Activated naive CD4-positive, alpha-beta T cell (primary cell): ENCODE measurements around the gene GTF2F1.
"Not testable (repeated sequence)": the region's sequence is repeated elsewhere in the genome, so short reads cannot be mapped to it uniquely, and the experiment has no call there.

ENCODE experiments used
- DNase-seq, 4 experiments: peaks; one replicate each; lab custom pipeline; 2025; lab: John Stamatoyannopoulos, UW

Gene GTF2F1

DNA sequence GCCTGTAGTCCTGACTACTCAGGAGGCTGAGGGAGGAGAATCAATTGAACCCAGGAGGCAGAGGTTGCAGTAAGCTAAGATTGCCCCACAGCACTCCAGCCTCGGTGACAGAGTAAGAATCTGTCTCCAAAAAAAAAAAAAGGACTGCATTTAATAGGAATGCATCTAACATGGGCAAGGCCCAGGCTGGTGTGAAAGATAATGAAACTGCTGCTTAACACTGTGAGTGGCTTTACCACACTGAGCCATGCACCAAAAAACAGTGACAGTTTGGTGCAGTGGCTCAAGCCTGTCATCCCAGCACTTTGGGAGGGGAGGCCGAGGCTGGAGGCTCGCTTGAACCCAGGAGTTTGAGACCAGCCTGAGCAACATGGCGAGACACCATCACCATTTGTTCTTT is 8.6 kb downstream of the GTF2F1 start:
- DNase-seq: no peak

- no peak for DNase-seq
These were observed 9.8 kb downstream of the GTF2F1 start for GRCh38 chr19:6383188-6383587.

- no peak for DNase-seq
These were observed 11.8 kb downstream of the GTF2F1 start for GRCh38 chr19:6381030-6381750.

- no peak for DNase-seq
These were observed 13.2 kb downstream of the GTF2F1 start for GRCh38 chr19:6379744-6380143.

DNA sequence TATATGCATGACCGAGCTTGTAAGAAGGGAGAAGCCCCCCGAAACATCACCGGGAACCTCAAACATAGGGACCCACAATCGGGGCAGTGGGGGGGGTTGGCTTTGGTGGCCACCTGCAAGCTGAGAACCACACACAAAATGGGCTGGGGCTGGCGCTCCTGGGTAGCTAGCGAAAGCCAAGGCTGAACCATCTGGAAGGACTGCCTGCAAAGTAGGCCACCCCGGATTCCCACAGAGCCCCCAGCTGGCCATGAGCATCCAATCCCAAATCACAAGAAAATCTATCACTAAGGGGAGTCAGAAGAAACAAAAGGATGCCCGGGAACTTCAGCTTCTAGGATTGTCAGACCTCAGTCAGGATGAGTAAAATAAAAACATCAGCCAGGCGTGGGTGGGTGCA is 14.5 kb downstream of the GTF2F1 start:
- no peak for DNase-seq

GRCh38 chr19:6378041-6378440 is 14.9 kb downstream of the GTF2F1 start:
- no peak for DNase-seq

DNA sequence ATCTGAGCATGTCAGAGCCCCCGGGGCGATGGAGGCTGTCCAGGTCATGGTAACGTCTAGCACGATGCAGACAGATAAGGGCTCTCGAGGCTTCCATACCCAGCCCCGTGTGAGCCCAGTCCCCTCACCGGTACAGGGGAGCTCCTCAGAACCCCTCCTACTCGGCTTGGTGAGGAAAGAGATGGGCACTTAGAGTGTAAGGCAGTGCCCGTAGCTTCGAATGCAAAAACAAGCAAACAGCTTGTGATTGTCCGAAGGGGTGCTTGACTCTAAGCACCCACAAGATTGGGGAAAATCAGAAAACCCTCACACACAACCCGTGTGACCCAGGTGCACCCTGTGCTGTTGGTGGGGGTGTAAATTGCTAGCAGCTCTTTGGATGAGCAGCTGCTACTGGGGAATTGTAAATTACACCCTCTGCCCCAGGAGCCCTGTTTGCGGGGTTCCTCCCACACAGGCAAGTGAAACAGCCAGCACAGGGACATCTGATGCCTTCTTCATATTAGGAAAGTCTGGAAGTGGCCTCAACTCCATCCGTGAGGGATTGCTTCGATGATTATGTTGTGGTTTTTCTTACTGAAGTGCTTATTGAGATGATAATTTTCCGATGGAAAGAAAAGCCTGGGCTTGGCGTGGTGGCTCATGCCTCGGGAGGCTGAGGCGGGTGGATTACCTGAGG is 16.3 kb downstream of the GTF2F1 start:
- DNase-seq: no peak

- DNase-seq: no peak
These were observed 17.5 kb downstream of the GTF2F1 start, which contains the start of gene PSPN for GRCh38 chr19:6375411-6376010. PSPN (minus strand) TSS chr19:6375933; CDS start chr19:6375849, 84 bp downstream.

DNA sequence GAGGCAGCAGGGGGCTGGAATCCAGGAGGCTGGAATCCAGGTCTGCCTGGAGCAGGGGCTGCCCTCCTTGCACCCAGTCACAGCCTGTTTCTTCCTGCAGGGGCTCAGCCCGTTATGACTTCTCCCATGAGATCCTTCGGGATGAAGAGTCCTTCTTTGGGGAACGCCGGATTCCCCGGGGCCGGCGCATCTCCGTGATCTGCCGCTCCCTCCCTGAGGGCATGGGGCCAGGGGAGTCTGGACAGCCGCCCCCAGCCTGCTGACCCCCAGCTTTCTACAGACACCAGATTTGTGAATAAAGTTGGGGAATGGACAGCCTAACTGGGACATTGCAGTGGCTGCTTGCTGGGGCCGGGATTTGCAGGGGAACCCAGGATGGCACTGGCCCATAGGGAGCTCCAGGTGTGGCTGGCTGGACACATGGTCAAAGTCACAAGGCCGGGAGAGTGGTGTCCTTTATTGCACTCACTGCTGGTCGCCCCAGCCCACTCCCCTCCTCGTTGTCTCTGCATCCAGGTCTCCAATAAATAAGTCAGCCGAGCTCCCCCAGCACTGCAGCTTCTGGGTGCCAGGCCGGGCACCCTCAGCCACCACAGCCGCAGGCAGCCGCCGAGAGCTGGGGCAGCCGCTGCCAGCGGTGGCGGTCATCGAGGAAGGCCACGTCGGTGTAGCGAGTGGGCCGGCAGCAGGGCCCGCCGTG is 18.1 kb downstream of the GTF2F1 start:
- DNase-seq: no peak

DNA sequence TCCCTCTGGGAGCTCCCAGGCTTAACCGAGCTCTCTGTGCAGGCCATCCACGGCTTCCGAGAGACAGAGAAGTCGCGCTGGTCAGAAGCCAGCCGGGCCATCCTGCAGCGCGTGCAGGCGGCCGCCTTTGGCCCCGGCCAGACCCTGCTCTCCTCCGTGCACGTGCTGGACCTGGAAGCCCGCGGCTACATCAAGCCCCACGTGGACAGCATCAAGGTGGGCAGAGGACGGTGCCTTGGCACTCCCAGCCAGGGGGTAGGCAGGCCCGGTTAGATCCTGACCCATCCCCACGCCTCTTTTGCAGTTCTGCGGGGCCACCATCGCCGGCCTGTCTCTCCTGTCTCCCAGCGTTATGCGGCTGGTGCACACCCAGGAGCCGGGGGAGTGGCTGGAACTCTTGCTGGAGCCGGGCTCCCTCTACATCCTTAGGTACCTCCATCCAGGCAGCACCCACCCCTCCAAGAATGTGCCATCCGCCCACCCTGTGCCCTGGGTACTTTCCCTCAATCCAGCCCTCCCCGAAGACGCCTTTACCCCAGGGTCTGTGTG is 18.7 kb downstream of the GTF2F1 start:
- no peak for DNase-seq

GRCh38 chr19:6373813-6374108 is 19.2 kb downstream of the GTF2F1 start:
- DNase-seq: no peak

DNA sequence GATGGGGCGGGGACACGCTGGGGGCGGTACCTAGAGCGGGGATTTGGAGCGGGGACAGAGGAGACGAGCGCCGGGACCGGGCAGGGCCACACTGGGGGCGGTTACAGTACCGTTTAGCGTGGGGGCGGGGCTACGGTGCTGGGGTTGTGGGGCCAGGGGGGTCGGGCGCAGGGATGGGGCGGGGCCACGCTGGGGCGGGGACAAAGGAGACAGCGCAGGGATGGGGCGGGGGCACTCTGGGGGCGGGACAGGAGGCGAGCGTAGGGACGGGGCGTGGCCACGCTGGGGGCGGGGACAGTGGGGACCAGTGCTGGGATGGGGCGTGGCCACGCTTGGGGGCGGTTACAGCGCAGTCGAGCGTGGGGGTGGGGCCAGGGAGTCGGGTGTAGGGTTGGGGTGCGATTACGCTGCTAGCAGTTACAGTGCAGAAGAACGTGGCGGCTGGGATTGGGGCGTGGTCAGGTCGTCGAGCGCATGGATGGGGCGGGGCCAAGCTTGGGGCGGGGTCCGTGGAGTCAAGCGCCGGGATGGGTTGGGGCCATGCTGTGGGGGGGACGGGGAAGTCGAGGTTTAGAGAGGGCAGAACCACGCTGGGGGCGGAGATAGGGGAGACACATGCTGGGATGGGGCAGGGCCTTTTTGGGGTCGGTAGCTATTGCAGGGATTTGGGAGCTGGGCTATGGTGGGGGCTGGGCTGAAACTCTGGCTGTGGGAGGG is 19.7 kb downstream of the GTF2F1 start:
- peak; percentile 95 to 99 (median 98) for DNase-seq

DNA sequence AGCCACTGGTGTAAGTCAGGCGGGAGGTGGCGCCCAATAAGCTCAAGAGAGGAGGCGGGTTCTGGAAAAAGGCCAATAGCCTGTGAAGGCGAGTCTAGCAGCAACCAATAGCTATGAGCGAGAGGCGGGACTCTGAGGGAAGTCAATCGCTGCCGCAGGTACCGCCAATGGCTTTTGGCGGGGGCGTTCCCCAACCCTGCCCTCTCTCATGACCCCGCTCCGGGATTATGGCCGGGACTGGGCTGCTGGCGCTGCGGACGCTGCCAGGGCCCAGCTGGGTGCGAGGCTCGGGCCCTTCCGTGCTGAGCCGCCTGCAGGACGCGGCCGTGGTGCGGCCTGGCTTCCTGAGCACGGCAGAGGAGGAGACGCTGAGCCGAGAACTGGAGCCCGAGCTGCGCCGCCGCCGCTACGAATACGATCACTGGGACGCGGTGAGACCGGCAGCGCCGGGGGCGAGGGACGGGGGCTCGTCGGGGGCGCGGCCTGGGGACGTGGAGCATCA is 20.3 kb downstream of the GTF2F1 start, which contains the start of gene ALKBH7:
Gene ALKBH7 (plus strand): TSS at position 201 of the 502 bp plus-strand sequence. CDS start 27 bp downstream, at position 228.
- peak; percentile 72 to 91 (median 84) for DNase-seq

GRCh38 chr19:6364353-6364752 is 28.6 kb downstream of the GTF2F1 start:
- no peak for DNase-seq

GRCh38 chr19:6362351-6362801 is 30.6 kb downstream of the GTF2F1 start:
- peak in 1 of 4 experiments; percentile 19 for DNase-seq

DNA sequence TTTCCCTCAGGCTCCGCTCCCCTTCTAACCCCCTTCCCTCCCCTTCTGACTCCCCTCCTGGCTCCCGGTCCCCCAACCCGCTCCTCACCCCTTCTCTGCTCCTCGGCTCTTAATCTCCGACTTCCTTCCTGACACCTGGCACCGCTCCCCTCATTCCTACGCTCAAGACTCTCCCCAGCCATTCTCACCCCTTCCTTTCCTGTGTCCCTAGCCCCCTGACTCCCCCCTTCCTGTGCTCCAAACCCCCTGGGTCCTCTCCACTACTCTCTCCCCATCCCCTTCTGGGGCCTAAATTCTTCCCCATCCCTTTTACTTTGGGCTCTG is 31.0 kb downstream of the GTF2F1 start:
- no peak for DNase-seq

- not testable (repeated sequence) for DNase-seq
These were observed 32.1 kb downstream of the GTF2F1 start for GRCh38 chr19:6360857-6361216.

GRCh38 chr19:6360445-6360844 is 32.5 kb downstream of the GTF2F1 start:
- DNase-seq: not testable (repeated sequence)

GRCh38 chr19:6359568-6360341 is 33.2 kb downstream of the GTF2F1 start:
- no peak for DNase-seq

GRCh38 chr19:6358003-6358402 is 35.0 kb downstream of the GTF2F1 start:
- no peak for DNase-seq

DNA sequence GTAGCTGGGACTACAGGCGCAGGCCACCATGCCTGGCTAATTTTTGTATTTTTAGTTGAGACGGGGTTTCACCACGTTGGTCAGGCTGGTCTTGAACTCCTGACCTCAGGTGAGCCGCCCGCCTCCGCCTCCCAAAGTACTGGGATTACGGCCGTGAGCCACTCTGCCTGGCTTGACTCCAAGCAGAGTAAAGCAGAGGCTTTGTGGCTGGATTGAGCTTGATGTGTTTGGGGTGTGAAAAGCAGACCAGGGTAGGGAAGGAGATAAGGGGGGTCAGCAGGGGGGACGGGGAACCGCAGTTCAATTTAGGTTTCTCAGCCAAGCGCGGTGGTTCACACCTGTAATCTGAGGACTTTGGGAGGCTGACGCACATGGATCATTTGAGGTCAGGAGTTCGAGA is 35.8 kb downstream of the GTF2F1 start:
- DNase-seq: no peak
